A549 (cell line): ENCODE results near the gene FKTN. TPM values are rescaled to one million over a fixed set of nuclear protein-coding genes. Genes with fewer than 3 reads are reported as not detected.
A peak's percentile ranks its signal among the peaks of the same experiment; 100 is the strongest.

Source experiments
- ATAC-seq, 2 experiments: fragments of 200-7000 bp in 1 of 2; fragments of >200 bp in 1 of 2; cut with Nextera tagmentation in 1 of 2; cut with Tn5 transposase in 1 of 2; 3 replicates each; pipeline versions ENCODE4 v1.8.0 to v1.9.1; 2018 to 2020; ENCODE audit warnings: mild to moderate bottlenecking in 1 of 2, moderate library complexity in 1 of 2
- CTCF ChIA-PET: fragments of 300-600 bp; sonication (Branson Sonifier 250); formaldehyde crosslinking; extraction: SDS; loops from one replicate; lab custom pipeline; 2021; ENCODE audit warnings: antibody characterized with exemption, inconsistent platforms; lab: Yijun Ruan, JAX
- POLR2A ChIA-PET: fragments of 350-600 bp; formaldehyde crosslinking; extraction: SDS; loops from one replicate; lab custom pipeline; 2021; ENCODE audit warnings: antibody characterized with exemption, inconsistent platforms; lab: Yijun Ruan, JAX
- DNase-seq, 2 experiments: peaks; one replicate each; pipeline versions ENCODE4 v3.0.0 to v3.0.0-alpha.2; 2011 to 2016; ENCODE audit warnings: low read depth in 1 of 2, low spot score in 1 of 2
- FAIRE-seq: peaks from 2 replicates; lab custom pipeline; 2011; peaks lifted over from hg19 to GRCh38; lab: Jason Lieb, UNC
- H3K27ac ChIP-seq, 2 experiments: fragments of >200 bp; sonication (Bioruptor Twin); formaldehyde crosslinking; 3 replicates each; pipeline ENCODE4 v1.5.1; 2016 to 2017
- H3K4me1 ChIP-seq: fragments of >200 bp; sonication (Bioruptor Twin); formaldehyde crosslinking; 3 replicates; pipeline ENCODE4 v1.6.1; 2016
- H3K4me2 ChIP-seq: fragments of >200 bp; sonication (Bioruptor Twin); formaldehyde crosslinking; 3 replicates; pipeline ENCODE4 v1.6.1; 2016
- H3K4me3 ChIP-seq: fragments of >200 bp; sonication (Bioruptor Twin); formaldehyde crosslinking; 3 replicates; pipeline ENCODE4 v1.5.1; 2016
- H3K9me3 ChIP-seq: fragments of >200 bp; sonication (Bioruptor Twin); formaldehyde crosslinking; 3 replicates; pipeline ENCODE4 v1.6.1; 2016
- BCL3 ChIP-seq: fragments of >200 bp; sonication (Bioruptor Twin); formaldehyde crosslinking; IDR thresholded peaks from 3 replicates; pipeline ENCODE4 v1.6.1; 2016
- CBX2 ChIP-seq: fragments of 200-600 bp; sonication (generic); IDR thresholded peaks from 2 replicates; pipeline ENCODE4 v1.6.1; 2016; ENCODE audit warnings: low read depth, mild to moderate bottlenecking, borderline replicate concordance
- CHD4 ChIP-seq: fragments of 200-600 bp; sonication (generic); IDR thresholded peaks from 2 replicates; pipeline ENCODE4 v1.6.1; 2016; ENCODE audit warnings: antibody characterized with exemption, mild to moderate bottlenecking, borderline replicate concordance
- E2F6 ChIP-seq: IDR thresholded peaks from 2 replicates; pipeline ENCODE4 v1.6.1; 2012; ENCODE audit warnings: low read depth, borderline replicate concordance
- EHF ChIP-seq: fragments of 250-450 bp; sonication (Bioruptor Pico); IDR thresholded peaks from 2 replicates; pipeline ENCODE4 v1.5.0; 2020; ENCODE audit warnings: mild to moderate bottlenecking
- EP300 ChIP-seq, 2 experiments: fragments of >200 bp; sonication (Bioruptor Twin); formaldehyde crosslinking; IDR thresholded peaks; 2 replicates in 1 of 2; 3 replicates in 1 of 2; pipeline ENCODE4 v1.6.1; 2016 to 2017
- FOSL2 ChIP-seq, 2 experiments: fragments of 450-650 bp in 1 of 2; fragments of >200 bp in 1 of 2; sonication (Bioruptor Twin) in 1 of 2; formaldehyde crosslinking; IDR thresholded peaks; 2 replicates each; pipeline versions ENCODE4 v1.5.0 to v1.6.1; 2016 to 2020; ENCODE audit warnings: mild to moderate bottlenecking in 1 of 2, moderate library complexity in 1 of 2
- FOXS1 ChIP-seq: fragments of 250-450 bp; sonication (Bioruptor Pico); IDR thresholded peaks from 2 replicates; pipeline ENCODE4 v1.5.0; 2020; ENCODE audit warnings: mild to moderate bottlenecking, moderate library complexity
- HES2 ChIP-seq: fragments of >200 bp; sonication (Bioruptor Twin); formaldehyde crosslinking; IDR thresholded peaks from 2 replicates; pipeline ENCODE4 v1.6.1; 2016
- HEYL ChIP-seq: fragments of 250-450 bp; sonication (Bioruptor Pico); IDR thresholded peaks from 2 replicates; pipeline ENCODE4 v1.8.0; 2021; ENCODE audit warnings: mild to moderate bottlenecking, moderate library complexity
- HMGXB4 ChIP-seq: fragments of 250-450 bp; sonication (Bioruptor Pico); IDR thresholded peaks from 2 replicates; pipeline ENCODE4 v1.5.0; 2021; ENCODE audit warnings: mild to moderate bottlenecking, moderate library complexity, borderline replicate concordance
- HOXB13 ChIP-seq: fragments of 250-450 bp; sonication (Bioruptor Pico); IDR thresholded peaks from 2 replicates; pipeline ENCODE4 v1.5.0; 2020; ENCODE audit warnings: low read depth, mild to moderate bottlenecking, moderate library complexity
- JUN ChIP-seq, 2 experiments: fragments of >200 bp; sonication (Bioruptor Twin); formaldehyde crosslinking; IDR thresholded peaks; 2 replicates in 1 of 2; 3 replicates in 1 of 2; pipeline ENCODE4 v1.6.1; 2016 to 2017
- JUNB ChIP-seq: fragments of >200 bp; sonication (Bioruptor Twin); formaldehyde crosslinking; IDR thresholded peaks from 2 replicates; pipeline ENCODE4 v1.6.1; 2016
- MAX ChIP-seq: IDR thresholded peaks from 2 replicates; pipeline ENCODE4 v1.6.1; 2012
- MAZ ChIP-seq: fragments of 150-350 bp; IDR thresholded peaks from 2 replicates; pipeline ENCODE4 v1.6.1; 2014; ENCODE audit warnings: antibody characterized with exemption, low read depth, low read length, borderline replicate concordance
- NPAS2 ChIP-seq: fragments of 250-450 bp; sonication (Bioruptor Pico); IDR thresholded peaks from 2 replicates; pipeline ENCODE4 v1.8.0; 2022; ENCODE audit warnings: mild to moderate bottlenecking, moderate library complexity, borderline replicate concordance
- PBX3 ChIP-seq: IDR thresholded peaks from 2 replicates; pipeline ENCODE4 v1.6.1; 2012
- PHF8 ChIP-seq: fragments of 200-600 bp; sonication (generic); IDR thresholded peaks from 2 replicates; pipeline ENCODE4 v1.6.1; 2016; ENCODE audit warnings: low read depth, mild to moderate bottlenecking, antibody characterized with exemption, moderate library complexity, borderline replicate concordance
- POLR2A ChIP-seq: IDR thresholded peaks from 2 replicates; pipeline ENCODE4 v1.6.1; 2012; ENCODE audit warnings: mild to moderate bottlenecking, low read length
- TP53 ChIP-seq: fragments of 250-450 bp; sonication (Bioruptor Pico); IDR thresholded peaks from 2 replicates; pipeline ENCODE4 v1.5.0; 2021; ENCODE audit warnings: mild to moderate bottlenecking, moderate library complexity
- USF2 ChIP-seq: fragments of 450-650 bp; IDR thresholded peaks from 2 replicates; pipeline ENCODE4 v1.6.1; 2014; ENCODE audit warnings: antibody characterized with exemption
- ZFP36 ChIP-seq: fragments of 450-650 bp; IDR thresholded peaks from 2 replicates; pipeline ENCODE4 v1.6.1; 2014; ENCODE audit warnings: borderline replicate concordance; ENCODE audit not compliant: partially characterized antibody
- WGBS: methylation state at CpG from one replicate; pipeline ENCODE4 v1.1.6; 2017; ENCODE audit errors: missing lambda C conversion rate; 5-methylcytosine and 5-hydroxymethylcytosine counted together
- polyA minus RNA-seq: library from RNA; depleted of rRNA, polyadenylated mRNA; stranded (reverse); fragments of >200 nt; gene quantifications from 2 replicates; pipeline ENCODE4 v1.2.3, GENCODE V29; 2011; rRNA and poly(A)+ RNA removed
- polyA plus RNA-seq, 4 experiments: library from polyadenylated mRNA; depleted of rRNA in 3 of 4; stranded (reverse); fragments of >200 nt; fragmentation: RNase III in 1 of 4; extraction: RNeasy Plus Mini Kit Qiagen cat#74134 plus additional on column Dnase treatment in 1 of 4; gene quantifications; 2 replicates in 3 of 4; 3 replicates in 1 of 4; pipeline ENCODE4 v1.2.3, GENCODE V29; 2011 to 2017

FKTN gene
- polyA plus RNA-seq (2011; rRNA removed) (19.1 and 21.0 TPM in 2 replicates), polyA plus RNA-seq (2017; fragmentation: RNase III; extraction: RNeasy Plus Mini Kit Qiagen cat#74134 plus additional on column Dnase treatment) (10.3 to 11.7 TPM (median 10.8 TPM) in 3 replicates), polyA minus RNA-seq (13.3 and 14.9 TPM in 2 replicates)
- polyA plus RNA-seq (2012; cell fraction: cytosol; rRNA removed): 2.2 TPM in 2 replicates
- 2.0 and 3.9 TPM in 2 replicates for polyA plus RNA-seq (2012; cell fraction: nucleus; rRNA removed)

GRCh38 chr9:105557804-105558610 is at the start of gene FKTN:
FKTN (plus strand) TSS chr9:105558131; CDS start chr9:105575033, 16,902 bp downstream.
- 4% methylated on average over 32 of the region's 49 CpGs for WGBS

GRCh38 chr9:105508530-105508929 is 49.4 kb upstream of the FKTN start:
- 97% methylated on average over 2 of the region's 2 CpGs for WGBS
- no peak overlapping the region for H3K27ac ChIP-seq
- ChIA-PET CTCF (no interaction called here), POLR2A (interaction anchor here (0.6 kb wide), 1 partner anchor 173 kb away, joined by 3 read pairs; no protein-coding TSS in a partner anchor)
- DNase-seq (no peak), FAIRE-seq (no peak), ATAC-seq (no peak)
- H3K9me3 ChIP-seq: no peaks in the 10 kb centered on the region
- no peak overlapping the region for H3K4me3 ChIP-seq
- peaks cover 20% of the 10 kb centered on the region for H3K4me1 ChIP-seq
- no peak overlapping the region for H3K4me2 ChIP-seq
- TF ChIP-seq TP53 (CRISPR knock-in tag): no peak
- TF ChIP-seq CHD4: no peak
- TF ChIP-seq EP300 (IDR thresholded peaks at IDR 0.05): no peak
- TF ChIP-seq HEYL (CRISPR knock-in tag): no peak
- TF ChIP-seq CBX2: no peak
- TF ChIP-seq FOXS1: no peak
- no peak for TF ChIP-seq JUNB
- no peak for TF ChIP-seq PHF8
- no peak for TF ChIP-seq NPAS2
- TF ChIP-seq FOSL2 (IDR thresholded peaks at IDR 0.05): no peak
- TF ChIP-seq FOSL2 (CRISPR knock-in tag; IDR thresholded peaks at IDR 0.05): no peak
- TF ChIP-seq MAZ: no peak
- no peak for TF ChIP-seq PBX3
- TF ChIP-seq ZFP36: no peak
- no peak for TF ChIP-seq HMGXB4 (CRISPR knock-in tag)
- no peak for TF ChIP-seq EHF
- no peak for TF ChIP-seq HOXB13 (CRISPR knock-in tag)

More at GRCh38 chr9:105557804-105558610, at the start of gene FKTN:
- Histone ChIP-seq H3K4me2 (peak within 1 kb of the TSS; percentile 77), H3K4me1 (no peaks in the 10 kb centered on the region), H3K27ac (peak within 1 kb of the TSS; percentile 64 to 89), H3K4me3 (peak within 1 kb of the TSS; percentile 91), H3K9me3 (peaks cover 15% of the 10 kb centered on the region; the same call in 2 of the 3 replicates)
- no peak for FAIRE-seq
- peak; percentile 60 for TF ChIP-seq POLR2A
- TF ChIP-seq MAX: peak; percentile 88
- TF ChIP-seq E2F6: peak; percentile 66; the same call in 1 of the 2 replicates
- TF ChIP-seq USF2: no peak
- peak; percentile 64; the same call in 1 of the 3 replicates for TF ChIP-seq BCL3
- TF ChIP-seq ZFP36: no peak
- TF ChIP-seq NPAS2: no peak
- no peak for TF ChIP-seq HES2
- no peak for TF ChIP-seq FOSL2 (IDR thresholded peaks at IDR 0.05)
- TF ChIP-seq FOSL2 (CRISPR knock-in tag; IDR thresholded peaks at IDR 0.05): no peak
- TF ChIP-seq JUN (IDR thresholded peaks at IDR 0.05): peak; percentile 59 to 61; a peak in 2 of 5 replicates
- peak; percentile 20; the same call in 1 of the 2 replicates for TF ChIP-seq PHF8
- DNase-seq: peak; percentile 80 to 93
- CTCF ChIA-PET: no interaction called here
- POLR2A ChIA-PET: no interaction called here
- ATAC-seq: peak; percentile 97 to 98
